Neural progenitor cell (in vitro differentiated cells): Measurements from ENCODE around the gene KRTAP21-1. TPM values are rescaled to one million over a fixed set of nuclear protein-coding genes. Genes with fewer than 3 reads are reported as not detected.

ENCODE experiments used
- DNase-seq: peaks from one replicate; pipeline ENCODE4 v3.0.0-alpha.2; 2016; ENCODE audit warnings: low spot score
- H2AFZ ChIP-seq: fragments of 200-600 bp; sonication (generic); replicated peaks from 2 replicates; pipeline ENCODE4 v1.6.1; 2016; ENCODE audit warnings: antibody characterized with exemption
- H3F3A ChIP-seq: fragments of 200-600 bp; sonication (generic); 2 replicates; pipeline ENCODE4 v1.6.1; 2016; ENCODE audit warnings: antibody characterized with exemption, low read depth
- H3K27ac ChIP-seq: fragments of 200-600 bp; sonication (generic); 2 replicates; pipeline ENCODE4 v1.5.1; 2016; ENCODE audit warnings: mild to moderate bottlenecking
- H3K27me3 ChIP-seq: fragments of 200-600 bp; sonication (generic); 2 replicates; pipeline ENCODE4 v1.6.1; 2016; ENCODE audit warnings: mild to moderate bottlenecking, moderate library complexity
- H3K36me3 ChIP-seq: fragments of 200-600 bp; sonication (generic); 2 replicates; pipeline ENCODE4 v1.5.1; 2016
- H3K4me1 ChIP-seq: fragments of 200-600 bp; sonication (generic); 2 replicates; pipeline ENCODE4 v1.6.1; 2016; ENCODE audit warnings: mixed run types
- H3K4me2 ChIP-seq: fragments of 200-600 bp; sonication (generic); 2 replicates; pipeline ENCODE4 v1.6.1; 2016
- H3K4me3 ChIP-seq: fragments of 200-600 bp; sonication (generic); 2 replicates; pipeline ENCODE4 v1.5.1; 2016
- H3K79me2 ChIP-seq: fragments of 200-600 bp; sonication (generic); 2 replicates; pipeline ENCODE4 v1.6.1; 2016; ENCODE audit warnings: low read depth
- H3K9ac ChIP-seq: fragments of 200-600 bp; sonication (generic); 2 replicates; pipeline ENCODE4 v1.6.1; 2016
- H3K9me3 ChIP-seq: fragments of 200-600 bp; sonication (generic); 2 replicates; pipeline ENCODE4 v1.5.1; 2016; ENCODE audit warnings: low read depth
- H4K20me1 ChIP-seq: fragments of 200-600 bp; sonication (generic); 2 replicates; pipeline ENCODE4 v1.6.1; 2016; ENCODE audit warnings: low read depth
- H3K27ac Mint-ChIP-seq: 3 replicates; pipeline ENCODE4 v1.8.0; 2021; ENCODE audit warnings: mixed read lengths
- H3K27me3 Mint-ChIP-seq: 2 replicates; pipeline ENCODE4 v1.8.0; 2022; ENCODE audit warnings: low read depth, mild to moderate bottlenecking, inconsistent platforms, moderate library complexity, mixed read lengths; ENCODE audit not compliant: insufficient read depth
- H3K36me3 Mint-ChIP-seq: 3 replicates; pipeline ENCODE4 v1.8.0; 2021; ENCODE audit warnings: mixed read lengths
- H3K4me1 Mint-ChIP-seq: 3 replicates; pipeline ENCODE4 v1.8.0; 2021; ENCODE audit warnings: mixed read lengths
- H3K4me3 Mint-ChIP-seq: 3 replicates; pipeline ENCODE4 v1.8.0; 2021; ENCODE audit warnings: mild to moderate bottlenecking, moderate library complexity, mixed read lengths
- H3K9me3 Mint-ChIP-seq: 3 replicates; pipeline ENCODE4 v1.8.0; 2020; ENCODE audit warnings: mixed read lengths
- EZH2 ChIP-seq: fragments of 200-600 bp; sonication (generic); IDR thresholded peaks from 2 replicates; pipeline ENCODE4 v1.6.1; 2017; ENCODE audit warnings: antibody characterized with exemption, mild to moderate bottlenecking, moderate library complexity
- EZH2phosphoT487 ChIP-seq: fragments of 200-600 bp; sonication (generic); IDR thresholded peaks from 2 replicates; pipeline ENCODE4 v1.6.1; 2017; ENCODE audit warnings: antibody characterized with exemption
- total RNA-seq: library from RNA; depleted of rRNA; stranded (reverse); fragments of >200 nt; gene quantifications from 2 replicates; pipeline ENCODE4 v1.2.3, GENCODE V29; 2015; ENCODE audit warnings: low replicate concordance
- TF ChIP-seq, protein P1 (sequence below): fragments of 200-600 bp; sonication (generic); IDR thresholded peaks from 2 replicates; pipeline ENCODE4 v1.5.1; 2017; ENCODE audit warnings: antibody characterized with exemption, mild to moderate bottlenecking

KRTAP21-1 gene
- total RNA-seq, 1 donor from 2014 or later = not detected

DNA sequence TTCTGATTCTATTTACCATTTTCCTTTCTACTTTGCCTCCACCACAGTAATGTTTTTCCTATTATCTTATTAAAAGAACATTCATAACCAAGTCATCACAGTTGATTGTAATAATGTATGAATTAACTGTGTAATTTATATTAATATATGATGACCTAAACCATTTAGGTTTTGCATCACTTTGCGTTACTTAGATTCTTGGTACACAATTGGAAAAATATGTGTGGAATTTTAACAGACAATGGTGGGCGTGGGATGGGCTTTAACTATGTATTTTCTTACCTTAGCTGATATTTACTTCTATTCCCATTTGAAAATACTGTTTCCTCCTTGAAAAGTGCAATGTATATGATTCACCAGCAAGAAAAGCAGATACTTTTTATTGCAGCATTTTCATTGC lies 40.3 kb downstream of the KRTAP21-1 start:
- no peaks in the 10 kb centered on the region for H3K4me1 Mint-ChIP-seq
- H3K9me3 Mint-ChIP-seq = no peaks in the 10 kb centered on the region
- H3K4me1 ChIP-seq = no peaks in the 10 kb centered on the region
- H3K9ac ChIP-seq = no peak overlapping the region
- H3F3A ChIP-seq = no peaks in the 10 kb centered on the region
- H3K36me3 ChIP-seq = no peaks in the 10 kb centered on the region
- H3K27me3 ChIP-seq = no peaks in the 10 kb centered on the region
- no peaks in the 10 kb centered on the region for H3K36me3 Mint-ChIP-seq
- H3K27ac Mint-ChIP-seq = no peak overlapping the region
- no peak overlapping the region for H2AFZ ChIP-seq
- H3K4me3 Mint-ChIP-seq = no peak overlapping the region
- TF ChIP-seq EZH2phosphoT487 (no peak), EZH2 (no peak)
- TF ChIP-seq, protein P1, sequence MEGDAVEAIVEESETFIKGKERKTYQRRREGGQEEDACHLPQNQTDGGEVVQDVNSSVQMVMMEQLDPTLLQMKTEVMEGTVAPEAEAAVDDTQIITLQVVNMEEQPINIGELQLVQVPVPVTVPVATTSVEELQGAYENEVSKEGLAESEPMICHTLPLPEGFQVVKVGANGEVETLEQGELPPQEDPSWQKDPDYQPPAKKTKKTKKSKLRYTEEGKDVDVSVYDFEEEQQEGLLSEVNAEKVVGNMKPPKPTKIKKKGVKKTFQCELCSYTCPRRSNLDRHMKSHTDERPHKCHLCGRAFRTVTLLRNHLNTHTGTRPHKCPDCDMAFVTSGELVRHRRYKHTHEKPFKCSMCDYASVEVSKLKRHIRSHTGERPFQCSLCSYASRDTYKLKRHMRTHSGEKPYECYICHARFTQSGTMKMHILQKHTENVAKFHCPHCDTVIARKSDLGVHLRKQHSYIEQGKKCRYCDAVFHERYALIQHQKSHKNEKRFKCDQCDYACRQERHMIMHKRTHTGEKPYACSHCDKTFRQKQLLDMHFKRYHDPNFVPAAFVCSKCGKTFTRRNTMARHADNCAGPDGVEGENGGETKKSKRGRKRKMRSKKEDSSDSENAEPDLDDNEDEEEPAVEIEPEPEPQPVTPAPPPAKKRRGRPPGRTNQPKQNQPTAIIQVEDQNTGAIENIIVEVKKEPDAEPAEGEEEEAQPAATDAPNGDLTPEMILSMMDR = no peak
- no peaks in the 10 kb centered on the region for H4K20me1 ChIP-seq
- no peak overlapping the region for H3K27ac ChIP-seq
- no peak overlapping the region for H3K4me3 ChIP-seq
- peaks cover 2% of the 10 kb centered on the region for H3K27me3 Mint-ChIP-seq
- no peak overlapping the region for H3K4me2 ChIP-seq
- DNase-seq = no peak
- H3K9me3 ChIP-seq = peaks cover 5% of the 10 kb centered on the region
- H3K79me2 ChIP-seq = no peaks in the 10 kb centered on the region

- H3K9me3 ChIP-seq = peaks cover 5% of the 10 kb centered on the region
- H3K9ac ChIP-seq = no peak overlapping the region
- Mint-ChIP-seq H3K9me3 (no peaks in the 10 kb centered on the region), H3K27ac (no peak overlapping the region), H3K36me3 (no peaks in the 10 kb centered on the region), H3K27me3 (peaks cover 2% of the 10 kb centered on the region), H3K4me1 (no peaks in the 10 kb centered on the region), H3K4me3 (no peak overlapping the region)
- H2AFZ ChIP-seq = no peak overlapping the region
- H3K4me1 ChIP-seq = no peaks in the 10 kb centered on the region
- H3K4me3 ChIP-seq = no peak overlapping the region
- H3K27me3 ChIP-seq = no peaks in the 10 kb centered on the region
- H3K36me3 ChIP-seq = no peaks in the 10 kb centered on the region
- TF ChIP-seq, protein P1 = no peak
- no peak for TF ChIP-seq EZH2
- TF ChIP-seq EZH2phosphoT487 = no peak
- DNase-seq = no peak
- no peak overlapping the region for H3K27ac ChIP-seq
- no peaks in the 10 kb centered on the region for H3K79me2 ChIP-seq
- no peaks in the 10 kb centered on the region for H4K20me1 ChIP-seq
- no peaks in the 10 kb centered on the region for H3F3A ChIP-seq
- H3K4me2 ChIP-seq = no peak overlapping the region
Measured at GRCh38 chr21:30714456-30714855, 40.8 kb downstream of the KRTAP21-1 start.

DNA sequence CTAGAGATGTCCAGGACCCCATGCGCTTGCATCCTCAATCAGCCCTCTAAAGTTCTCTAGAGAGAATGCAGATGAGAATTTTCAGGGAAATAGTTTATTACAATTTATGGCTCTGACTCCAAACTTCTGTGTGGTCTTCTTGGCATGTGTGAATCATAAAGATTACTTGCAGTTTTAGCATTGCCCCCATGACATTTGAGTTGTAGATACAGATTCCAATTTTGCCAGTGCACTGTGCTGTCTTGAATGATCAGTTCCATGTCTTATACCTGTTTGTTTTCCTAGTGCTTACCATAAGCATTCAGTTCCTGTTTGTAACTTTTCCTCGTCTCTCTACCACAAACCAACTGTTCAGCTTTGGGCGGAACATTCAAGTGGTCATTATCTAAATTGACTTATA lies 41.5 kb downstream of the KRTAP21-1 start:
- no peaks in the 10 kb centered on the region for H3K36me3 ChIP-seq
- no peaks in the 10 kb centered on the region for H3K36me3 Mint-ChIP-seq
- no peaks in the 10 kb centered on the region for H3K79me2 ChIP-seq
- TF ChIP-seq EZH2phosphoT487 = no peak
- TF ChIP-seq, protein P1 = no peak
- TF ChIP-seq EZH2 = no peak
- H3K4me2 ChIP-seq = no peak overlapping the region
- no peaks in the 10 kb centered on the region for H3F3A ChIP-seq
- H3K4me3 Mint-ChIP-seq = no peak overlapping the region
- no peaks in the 10 kb centered on the region for H3K4me1 ChIP-seq
- H3K4me3 ChIP-seq = no peak overlapping the region
- no peaks in the 10 kb centered on the region for H3K27me3 ChIP-seq
- H3K9me3 Mint-ChIP-seq = no peaks in the 10 kb centered on the region
- H4K20me1 ChIP-seq = no peaks in the 10 kb centered on the region
- H3K9me3 ChIP-seq = peaks cover 5% of the 10 kb centered on the region
- H3K27ac ChIP-seq = no peak overlapping the region
- no peak overlapping the region for H3K27ac Mint-ChIP-seq
- no peak overlapping the region for H2AFZ ChIP-seq
- DNase-seq = no peak
- no peaks in the 10 kb centered on the region for H3K4me1 Mint-ChIP-seq
- H3K27me3 Mint-ChIP-seq = peaks cover 2% of the 10 kb centered on the region
- H3K9ac ChIP-seq = no peak overlapping the region

DNA sequence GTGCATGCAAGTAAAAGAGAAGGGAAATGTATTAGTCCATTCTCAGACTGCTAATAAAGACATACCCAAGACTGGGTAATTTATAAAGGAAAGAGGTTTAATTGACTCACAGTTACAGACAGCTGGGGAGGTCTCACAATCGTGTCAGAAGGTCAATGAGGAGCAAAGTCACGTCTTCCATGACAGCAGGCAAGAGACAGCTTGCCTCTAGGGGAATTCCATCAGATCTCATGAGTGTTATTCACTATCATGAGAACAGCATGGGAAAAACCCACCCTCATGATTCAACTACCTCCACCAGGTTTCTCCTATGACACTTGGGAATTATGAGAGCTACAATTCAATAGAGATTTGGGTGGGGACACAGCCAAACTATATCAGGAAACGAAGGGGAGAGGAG lies 44.7 kb downstream of the KRTAP21-1 start:
- H3K27me3 ChIP-seq = no peaks in the 10 kb centered on the region
- H4K20me1 ChIP-seq = no peaks in the 10 kb centered on the region
- H3K4me3 ChIP-seq = no peak overlapping the region
- no peaks in the 10 kb centered on the region for H3K4me1 ChIP-seq
- peaks cover 5% of the 10 kb centered on the region for H3K9me3 ChIP-seq
- no peaks in the 10 kb centered on the region for H3K36me3 ChIP-seq
- Mint-ChIP-seq H3K9me3 (no peaks in the 10 kb centered on the region), H3K36me3 (no peaks in the 10 kb centered on the region), H3K4me1 (no peaks in the 10 kb centered on the region), H3K27ac (no peak overlapping the region), H3K4me3 (no peak overlapping the region), H3K27me3 (peaks cover 2% of the 10 kb centered on the region)
- no peak overlapping the region for H3K4me2 ChIP-seq
- TF ChIP-seq EZH2phosphoT487 (no peak), EZH2 (no peak)
- TF ChIP-seq, protein P1 = no peak
- H3K79me2 ChIP-seq = no peaks in the 10 kb centered on the region
- H3K9ac ChIP-seq = no peak overlapping the region
- no peaks in the 10 kb centered on the region for H3F3A ChIP-seq
- no peak overlapping the region for H3K27ac ChIP-seq
- H2AFZ ChIP-seq = no peak overlapping the region
- DNase-seq = no peak
